HG02852 (cell line): ENCODE results near the gene MGLL.
A peak's percentile ranks its signal among the peaks of the same experiment; 100 is the strongest.

ENCODE experiments used
- ATAC-seq: cut with Tn5 transposase; IDR thresholded peaks from one replicate; pipeline ENCODE4 v1.9.1; 2021; ENCODE audit warnings: mild to moderate bottlenecking, moderate library complexity; ENCODE audit not compliant: unreplicated experiment

Gene MGLL

GRCh38 chr3:127678315-127678599 is 144.1 kb downstream of the MGLL start:
- ATAC-seq: no peak

DNA sequence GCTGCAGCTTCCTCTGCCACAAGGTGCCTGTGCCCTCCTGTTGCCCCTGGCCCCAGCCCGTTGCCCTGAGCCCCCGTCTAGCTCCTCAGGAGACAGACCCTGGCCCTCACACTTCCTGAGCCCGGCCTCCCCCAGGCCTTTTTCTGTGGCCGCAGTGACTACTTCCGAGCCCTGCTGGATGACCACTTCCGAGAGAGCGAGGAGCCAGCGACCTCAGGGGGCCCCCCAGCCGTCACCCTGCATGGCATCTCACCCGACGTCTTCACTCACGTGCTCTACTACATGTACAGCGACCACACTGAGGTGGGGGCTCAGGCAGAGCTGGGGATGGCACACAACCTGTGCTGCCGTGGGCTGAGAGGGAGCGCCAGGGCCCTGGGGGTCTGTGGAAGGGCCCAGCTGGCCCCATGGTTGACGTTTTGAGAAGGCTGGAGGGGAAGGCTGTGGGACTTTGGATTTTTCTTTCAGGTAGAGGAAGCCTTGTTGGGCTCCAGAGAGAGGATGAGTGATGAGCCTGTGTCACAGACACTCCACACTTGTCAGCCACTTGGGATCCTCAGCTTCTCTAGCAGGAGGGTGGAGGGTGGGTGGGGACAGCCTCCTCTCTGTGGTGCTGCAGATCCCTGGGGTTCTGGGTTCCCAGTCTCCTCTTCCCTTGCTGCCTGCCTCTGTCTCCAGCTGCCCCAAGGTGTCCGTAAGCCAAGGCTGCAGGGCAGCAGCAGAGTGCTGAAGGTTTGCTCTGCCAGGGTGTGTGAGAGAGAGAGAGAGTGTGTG is 144.6 kb downstream of the MGLL start:
- ATAC-seq: no peak

DNA sequence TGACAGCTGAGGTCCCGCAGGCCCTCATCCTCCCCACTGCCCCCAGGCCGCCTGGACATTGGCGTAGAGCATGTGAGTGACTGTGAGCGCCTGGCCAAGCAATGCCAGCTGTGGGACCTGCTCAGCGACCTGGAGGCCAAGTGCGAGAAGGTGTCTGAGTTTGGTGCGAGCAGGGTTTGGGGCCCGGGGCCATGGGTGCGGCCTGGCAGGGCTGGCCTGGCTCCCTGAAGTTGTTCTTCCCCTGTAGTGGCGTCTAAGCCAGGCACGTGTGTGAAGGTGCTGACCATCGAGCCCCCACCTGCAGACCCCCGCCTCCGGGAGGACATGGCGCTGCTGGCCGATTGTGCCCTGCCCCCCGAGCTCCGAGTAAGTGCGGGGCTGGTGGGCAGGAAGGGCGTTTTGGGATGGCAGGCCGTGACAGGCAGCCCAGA is 145.4 kb downstream of the MGLL start:
- ATAC-seq: no peak

- no peak for ATAC-seq
These were observed 145.9 kb downstream of the MGLL start for GRCh38 chr3:127676456-127676855.

DNA sequence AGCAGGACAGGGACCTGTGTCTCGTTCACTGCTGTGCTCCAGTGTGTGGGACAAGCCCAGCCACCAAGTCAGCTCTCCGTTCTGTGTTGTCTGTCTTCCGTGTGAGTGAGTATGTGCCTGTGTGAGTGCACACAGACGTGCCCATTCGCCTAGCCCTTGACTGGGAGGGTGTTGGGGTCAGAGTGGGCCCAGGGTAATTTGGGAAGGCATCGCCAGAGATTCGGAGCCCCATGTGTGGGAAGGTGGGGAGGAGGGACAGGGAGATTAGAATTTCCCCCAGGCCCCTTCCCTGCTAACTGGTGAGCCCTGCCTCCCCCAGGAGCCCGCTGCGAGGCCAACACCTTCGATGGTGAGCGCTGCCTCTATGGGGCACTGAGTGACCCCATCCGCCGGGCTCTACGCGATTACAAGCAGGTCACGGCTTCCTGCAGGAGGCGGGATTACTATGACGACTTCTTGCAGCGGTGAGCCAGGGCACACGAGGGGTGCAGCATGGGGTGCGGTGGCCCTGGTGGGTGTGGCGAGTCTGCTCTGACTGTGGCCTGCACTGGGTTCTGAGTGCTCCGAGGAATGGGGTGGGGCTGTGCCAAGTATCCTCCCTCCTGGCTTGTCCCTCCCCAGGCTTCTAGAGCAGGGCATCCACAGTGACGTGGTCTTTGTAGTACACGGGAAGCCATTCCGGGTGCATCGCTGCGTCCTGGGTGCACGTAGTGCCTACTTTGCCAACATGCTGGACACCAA is 146.5 kb downstream of the MGLL start:
- no peak for ATAC-seq

- no peak for ATAC-seq
These were observed 147.5 kb downstream of the MGLL start for GRCh38 chr3:127674790-127675189.

DNA sequence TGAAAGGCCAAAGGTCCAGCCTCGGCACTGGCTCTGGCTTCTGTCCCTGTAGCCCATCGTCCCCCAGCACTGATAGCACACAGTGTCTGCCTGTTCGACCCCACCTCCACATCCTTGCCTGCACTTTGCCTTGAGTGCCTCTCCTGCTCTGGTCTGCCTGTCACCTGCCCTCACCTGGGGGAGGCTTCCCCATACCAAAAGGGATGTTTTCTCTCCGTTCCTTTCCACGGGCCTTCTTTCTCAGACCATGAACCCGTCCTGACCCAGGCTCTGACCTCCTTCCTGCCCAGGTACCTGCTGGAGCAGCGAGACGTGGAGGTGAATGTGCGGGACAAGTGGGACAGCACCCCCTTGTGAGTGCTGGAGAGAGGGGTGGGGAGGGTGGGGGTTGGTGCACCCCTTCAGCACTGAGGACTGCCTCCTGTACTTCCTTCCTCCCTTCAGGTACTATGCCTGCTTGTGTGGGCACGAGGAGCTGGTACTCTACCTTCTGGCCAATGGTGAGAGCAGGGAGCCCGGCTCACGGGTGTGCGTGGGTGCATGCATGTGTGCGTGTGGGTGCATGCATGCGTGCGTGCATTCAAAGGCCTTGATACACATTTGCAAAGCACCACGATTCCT is 148.1 kb downstream of the MGLL start:
- no peak for ATAC-seq

- ATAC-seq: peak; percentile 41
These were observed 148.9 kb downstream of the MGLL start for GRCh38 chr3:127673191-127674100.

DNA sequence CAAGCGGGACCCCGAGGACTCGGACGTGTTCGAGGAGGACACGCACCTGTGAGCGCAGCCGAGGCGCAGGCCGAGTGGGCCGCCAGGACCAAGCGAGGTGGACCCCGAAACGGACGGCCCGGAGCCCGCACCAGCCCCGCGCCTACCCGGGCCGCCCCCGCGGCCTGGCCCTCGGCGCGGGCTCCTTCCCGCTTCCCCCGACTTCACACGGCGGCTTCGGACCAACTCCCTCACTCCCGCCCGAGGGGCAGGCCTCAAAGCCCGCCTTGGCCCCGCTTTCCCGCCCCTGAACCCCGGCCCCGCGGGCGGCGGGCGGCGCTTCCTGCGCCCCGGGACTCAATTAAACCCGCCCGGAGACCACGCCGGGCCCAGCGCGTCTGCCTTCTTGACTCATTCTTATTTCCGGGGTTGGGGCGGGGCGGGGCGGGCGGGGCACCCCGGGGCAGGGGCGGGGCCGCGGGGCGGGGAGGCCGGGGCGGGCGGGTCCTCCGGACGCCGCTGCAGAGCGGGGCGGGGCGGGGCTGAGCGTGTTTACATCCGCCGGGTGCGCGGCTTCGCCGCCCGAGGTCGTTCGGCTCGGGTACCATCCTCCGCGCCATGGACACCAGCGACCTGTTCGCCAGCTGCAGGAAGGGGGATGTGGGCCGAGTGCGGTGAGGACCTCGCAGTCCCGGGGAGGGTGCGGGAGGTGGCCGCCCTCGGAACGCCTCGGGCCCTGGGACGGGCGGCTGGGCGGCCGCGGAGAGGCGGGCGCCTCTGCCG is 149.7 kb downstream of the MGLL start, which contains the start of gene ABTB1:
ABTB1 (plus strand) TSS at position 524 of the 762 bp plus-strand sequence; CDS start at position 598, 74 bp downstream.
- peak; percentile 80 for ATAC-seq

GRCh38 chr3:127671523-127672428 is 150.5 kb downstream of the MGLL start:
- ATAC-seq: peak; percentile 14

DNA sequence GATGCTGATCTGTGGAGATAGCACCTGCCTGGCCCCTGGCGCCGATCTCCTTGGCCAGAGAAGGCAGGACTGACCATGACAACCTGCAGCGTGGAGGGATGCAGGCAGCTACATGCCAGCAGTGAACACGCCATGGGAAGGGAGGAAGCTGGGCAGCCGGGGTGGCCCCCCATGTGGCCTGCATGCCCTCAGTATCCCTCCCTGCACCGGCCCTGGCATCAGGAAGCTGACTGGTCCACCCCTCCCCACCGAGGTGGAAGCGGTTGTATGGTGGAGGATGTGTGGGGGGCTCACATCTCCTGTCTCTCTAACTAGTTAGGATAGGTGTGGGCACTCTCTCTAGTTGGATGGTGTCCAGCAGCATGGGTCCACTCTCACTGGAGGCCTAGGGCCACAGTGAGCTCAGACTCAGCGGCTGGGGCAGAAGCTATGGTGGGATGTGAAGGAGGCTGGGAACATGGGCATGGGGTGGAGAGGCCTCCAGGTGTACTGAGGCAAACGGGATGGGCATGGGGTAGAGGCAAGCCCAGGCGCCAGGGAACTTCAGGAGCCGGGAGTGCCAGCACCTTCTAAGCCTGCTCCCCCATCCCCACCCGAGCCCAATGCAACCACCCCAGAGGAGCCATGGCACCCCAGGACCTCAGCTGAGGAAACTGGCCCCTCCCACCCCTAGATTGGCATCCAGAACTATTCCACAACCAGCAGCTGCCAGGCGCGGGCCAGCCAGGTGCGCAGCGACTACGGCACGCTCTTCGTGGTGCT is 151.4 kb downstream of the MGLL start:
- ATAC-seq: no peak

GRCh38 chr3:127670229-127670559 is 152.1 kb downstream of the MGLL start:
- no peak for ATAC-seq

DNA sequence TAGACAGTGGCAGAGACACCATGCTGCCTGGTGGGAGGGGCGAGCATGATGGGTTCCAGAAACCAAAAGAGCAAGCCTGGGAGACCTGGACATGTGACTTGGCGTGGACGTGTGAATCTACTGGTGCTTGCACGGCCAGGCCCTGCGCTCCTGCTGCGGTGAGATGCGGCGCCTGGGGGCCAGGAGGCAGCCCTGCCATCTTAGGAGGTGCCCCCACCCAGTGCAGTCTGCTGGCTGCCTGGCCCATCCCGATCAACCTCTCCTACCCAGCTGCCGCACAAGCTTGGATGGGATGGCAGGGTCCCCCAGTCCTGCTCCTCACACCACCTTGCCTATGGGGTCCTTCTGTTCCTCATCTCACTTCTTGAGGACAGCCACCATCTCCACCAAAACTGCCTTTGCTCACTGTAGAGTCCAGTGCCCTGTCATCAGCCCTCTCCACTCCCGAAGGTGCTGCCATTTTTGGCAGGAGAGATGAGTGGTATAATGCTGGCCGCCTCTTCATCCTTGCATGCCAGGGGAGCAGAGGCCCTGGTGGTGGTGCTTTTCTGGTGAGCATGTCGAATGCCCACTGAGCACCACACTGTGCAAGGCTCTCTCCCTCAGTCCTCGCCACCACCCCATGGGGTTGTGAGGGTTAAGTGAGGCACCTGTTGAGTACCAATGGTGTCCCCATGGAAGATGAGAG is 152.6 kb downstream of the MGLL start:
- ATAC-seq: no peak

- ATAC-seq: no peak
These were observed 153.4 kb downstream of the MGLL start for GRCh38 chr3:127668906-127669305.

DNA sequence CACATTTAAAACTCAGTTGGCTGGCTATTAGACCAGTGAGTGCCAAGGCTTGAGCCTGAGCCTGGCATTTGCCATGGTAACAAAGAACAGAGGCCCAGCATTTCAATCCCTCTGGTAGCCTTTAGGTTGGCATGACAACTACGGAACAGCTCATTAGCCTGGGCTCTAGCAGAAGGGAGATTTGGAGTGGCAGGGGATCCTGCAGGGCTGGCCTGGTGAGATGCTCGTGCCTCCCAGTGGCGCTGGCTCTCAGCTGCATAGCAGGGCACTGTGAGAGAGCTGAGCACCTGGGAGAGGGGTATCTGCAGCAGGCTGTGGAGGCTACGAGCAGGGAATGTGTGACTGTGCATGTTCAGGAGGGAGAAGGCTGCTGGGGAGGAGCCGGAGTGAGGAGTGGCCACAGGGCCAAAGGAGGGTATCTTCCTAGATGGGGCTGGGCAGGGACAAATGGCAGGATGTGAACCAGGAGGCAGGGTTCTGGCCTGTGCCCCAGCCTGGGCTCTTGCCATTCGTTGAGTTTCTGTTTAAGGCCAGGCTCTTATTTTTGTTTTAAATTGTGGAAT is 155.1 kb downstream of the MGLL start:
- ATAC-seq: no peak

GRCh38 chr3:127666676-127667075 is 155.6 kb downstream of the MGLL start:
- no peak for ATAC-seq

- ATAC-seq: no peak
These were observed 156.7 kb downstream of the MGLL start for GRCh38 chr3:127665586-127665985.

DNA sequence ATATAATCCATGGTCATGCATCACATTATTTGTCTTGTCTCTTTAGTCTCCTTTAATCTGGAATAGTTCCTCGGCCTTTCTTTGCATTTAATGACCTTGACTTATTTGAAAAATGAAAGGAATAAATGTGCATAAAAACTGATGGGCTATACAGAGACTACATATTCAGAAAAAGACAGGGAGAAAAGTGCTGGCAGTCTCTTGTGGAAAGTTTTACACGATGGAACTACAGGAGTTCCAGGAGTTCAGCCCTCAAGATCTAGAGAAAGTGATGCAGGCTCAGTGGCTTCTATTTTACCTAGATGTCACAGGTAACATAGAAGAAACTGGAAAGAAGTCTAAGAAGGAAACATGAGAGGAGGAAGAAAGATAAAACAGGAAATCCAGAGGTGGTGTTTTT is 157.2 kb downstream of the MGLL start:
- no peak for ATAC-seq
